Midbrain (tissue), 1 donor: Measurements from ENCODE around the gene ME2.
"Not testable (repeated sequence)": the region's sequence is repeated elsewhere in the genome, so short reads cannot be mapped to it uniquely, and the experiment has no call there.

Experiments
- DNase-seq: peaks from one replicate; lab custom pipeline; 2025; lab: John Stamatoyannopoulos, UW

Gene ME2

DNA sequence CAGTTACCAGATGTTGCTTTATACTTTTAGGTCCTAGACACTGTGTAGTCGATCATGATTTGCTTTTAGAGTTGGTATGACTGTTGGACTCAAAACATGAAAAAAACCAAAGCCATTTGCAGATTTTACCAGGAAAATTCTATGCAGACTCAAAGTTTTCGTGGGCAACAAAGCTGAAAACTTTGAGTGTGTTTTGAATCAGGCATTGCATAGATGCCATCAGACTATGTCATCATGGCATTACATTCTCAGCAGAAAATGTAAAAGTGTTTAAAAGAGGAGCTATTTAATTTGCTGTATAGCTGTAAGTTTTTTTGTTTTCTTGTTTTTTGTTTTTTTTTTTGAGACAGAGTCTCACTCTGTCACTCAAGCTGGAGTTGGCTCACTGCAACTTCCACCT is 45.5 kb downstream of the ME2 start:
- no peak for DNase-seq

GRCh38 chr18:50926521-50926920 is 47.6 kb downstream of the ME2 start:
- DNase-seq: no peak

DNA sequence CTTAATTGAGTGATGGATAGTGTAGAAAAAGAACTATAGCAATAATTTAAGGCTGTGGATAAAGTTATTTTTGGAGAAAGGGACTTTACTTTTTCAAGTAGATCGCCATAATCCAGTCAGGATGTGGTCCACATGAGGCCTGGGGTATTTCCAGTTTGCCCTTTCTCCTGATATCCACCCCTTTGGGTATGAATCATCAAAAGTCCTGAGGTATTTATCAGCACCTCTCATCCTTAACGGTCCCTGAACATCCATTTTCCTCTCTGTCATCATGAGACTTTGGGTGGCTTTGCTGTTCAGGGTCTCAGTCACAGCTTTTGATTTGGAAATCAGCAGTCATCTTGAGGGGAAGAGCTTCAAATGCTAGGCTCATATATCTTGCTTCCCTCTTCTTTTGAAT is 49.6 kb downstream of the ME2 start:
- no peak for DNase-seq

GRCh38 chr18:50933684-50934083 is 54.8 kb downstream of the ME2 start:
- DNase-seq: no peak

GRCh38 chr18:50934545-50935211 is 55.8 kb downstream of the ME2 start:
- DNase-seq: no peak

GRCh38 chr18:50935493-50936191 is 56.7 kb downstream of the ME2 start:
- no peak for DNase-seq

GRCh38 chr18:50937183-50937582 is 58.3 kb downstream of the ME2 start:
- DNase-seq: no peak

GRCh38 chr18:50938912-50939311 is 60.0 kb downstream of the ME2 start:
- no peak for DNase-seq

- no peak for DNase-seq
These were observed 65.5 kb downstream of the ME2 start for GRCh38 chr18:50944245-50944932.

GRCh38 chr18:50945918-50946317 is 67.0 kb downstream of the ME2 start:
- not testable (repeated sequence) for DNase-seq

GRCh38 chr18:50947899-50948298 is 69.0 kb downstream of the ME2 start:
- DNase-seq: no peak

DNA sequence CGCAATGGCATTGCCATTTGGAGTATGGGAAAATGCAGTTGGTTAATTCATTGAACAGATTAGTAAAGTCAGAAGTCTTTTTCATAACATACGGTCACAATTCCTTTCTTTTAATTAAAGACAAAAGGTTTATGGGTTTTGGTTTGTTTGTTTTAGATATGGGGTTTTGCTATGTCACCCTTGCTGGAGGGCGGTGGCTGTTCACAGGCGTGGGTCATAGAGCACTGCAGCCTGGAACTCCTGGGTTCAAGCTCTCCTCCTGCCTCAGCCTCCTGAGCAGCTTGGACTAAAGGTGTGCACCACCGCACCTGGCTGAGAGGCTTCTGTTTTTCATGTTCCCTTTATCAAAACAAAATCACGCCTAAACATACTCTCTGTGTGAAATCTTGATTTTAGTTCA is 70.3 kb downstream of the ME2 start:
- no peak for DNase-seq

DNA sequence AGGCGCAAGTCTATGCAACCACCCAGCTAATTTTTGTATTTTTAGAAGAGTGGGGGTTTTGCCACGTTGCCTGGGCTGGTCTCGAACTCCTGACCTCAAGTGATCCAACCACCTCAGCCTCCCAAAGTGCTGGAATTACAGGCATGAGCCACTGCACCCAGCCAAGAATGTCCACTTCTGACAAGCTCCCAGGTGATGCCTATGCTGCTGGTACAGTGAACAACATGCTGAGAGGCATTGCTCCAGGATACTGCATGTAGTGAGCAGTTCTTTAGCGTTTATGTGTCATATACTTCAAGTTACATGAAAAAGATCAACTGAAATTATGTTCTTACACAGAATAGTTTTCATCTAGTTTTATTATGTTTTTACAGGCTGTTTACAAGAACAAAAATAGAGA is 71.7 kb downstream of the ME2 start:
- no peak for DNase-seq

- no peak for DNase-seq
These were observed 74.9 kb downstream of the ME2 start for GRCh38 chr18:50953822-50954221.

GRCh38 chr18:50955253-50955652 is 76.3 kb downstream of the ME2 start:
- DNase-seq: no peak

GRCh38 chr18:50956116-50956515 is 77.2 kb downstream of the ME2 start:
- no peak for DNase-seq

DNA sequence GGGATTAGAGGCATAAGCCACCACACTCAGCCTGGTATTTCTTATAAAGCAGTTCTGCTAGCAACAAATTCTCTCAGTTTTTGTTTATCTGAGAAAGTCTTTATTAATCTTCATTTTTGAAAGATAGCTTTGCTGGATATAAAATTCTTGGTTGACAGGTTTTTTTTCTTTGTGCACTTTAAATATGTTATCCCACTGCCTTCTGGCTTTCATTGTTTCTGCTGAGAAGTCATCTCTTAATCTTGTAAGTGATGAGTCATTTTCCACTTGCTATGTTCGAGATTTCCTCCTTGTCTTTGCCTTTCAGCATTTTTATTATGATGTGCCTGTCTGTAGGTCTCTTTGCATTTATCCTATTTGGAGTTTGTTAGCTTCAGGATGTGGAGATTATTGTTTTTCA is 83.1 kb downstream of the ME2 start:
- DNase-seq: no peak

DNA sequence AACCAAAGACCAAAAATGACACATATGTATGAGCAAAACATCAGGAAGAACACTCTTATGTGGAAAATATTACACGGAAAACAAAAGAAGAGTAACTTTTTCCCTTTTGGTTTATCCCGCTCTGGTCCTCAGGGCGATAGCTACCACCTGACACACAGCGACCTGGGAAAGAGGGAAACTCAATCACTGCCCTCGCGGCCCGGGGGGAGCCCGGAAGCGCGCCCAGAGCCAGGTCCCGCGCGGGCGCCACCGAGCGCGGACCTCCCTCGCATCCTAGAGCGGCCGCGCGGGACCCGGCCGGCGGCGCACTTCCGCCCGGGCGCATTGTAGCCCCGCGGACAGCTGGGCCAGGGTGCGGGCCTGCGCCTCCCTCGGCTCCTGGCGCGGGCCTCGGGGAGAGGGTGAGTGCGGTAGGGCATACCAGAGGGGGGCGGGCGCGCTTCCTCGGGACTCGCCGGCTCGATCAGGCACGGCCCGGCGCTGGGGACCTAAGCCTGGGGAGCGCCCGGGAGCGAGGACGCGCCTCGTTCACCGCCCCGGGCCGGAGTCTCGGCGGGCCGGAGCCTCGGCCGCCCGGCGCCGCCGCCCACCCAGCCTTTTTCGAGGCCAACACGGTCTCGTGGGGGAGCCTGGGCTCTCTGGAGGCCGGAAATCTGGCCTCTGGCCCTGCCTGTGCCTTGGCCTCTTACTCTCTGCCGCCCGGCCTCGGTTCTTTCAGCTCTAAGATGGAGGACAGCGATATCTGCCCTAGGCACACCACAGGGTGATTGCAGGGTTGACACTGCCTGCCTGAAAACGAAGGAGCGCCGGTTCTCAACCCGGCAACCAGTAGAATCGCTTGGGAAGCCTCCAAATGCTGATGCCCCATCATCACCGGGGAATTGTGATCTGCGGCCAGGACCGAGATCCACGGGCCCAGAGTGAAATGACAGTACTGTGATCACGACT is 89.1 kb downstream of the ME2 start, which contains the start of gene ELAC1:
Gene ELAC1 (plus strand): TSS at position 327 of the 948 bp plus-strand sequence. CDS start 6,365 bp downstream, outside the sequence.
- DNase-seq: peak; percentile 87

GRCh38 chr18:50969448-50969847 is 90.5 kb downstream of the ME2 start:
- DNase-seq: no peak

GRCh38 chr18:50970006-50970405 is 91.1 kb downstream of the ME2 start:
- no peak for DNase-seq

DNA sequence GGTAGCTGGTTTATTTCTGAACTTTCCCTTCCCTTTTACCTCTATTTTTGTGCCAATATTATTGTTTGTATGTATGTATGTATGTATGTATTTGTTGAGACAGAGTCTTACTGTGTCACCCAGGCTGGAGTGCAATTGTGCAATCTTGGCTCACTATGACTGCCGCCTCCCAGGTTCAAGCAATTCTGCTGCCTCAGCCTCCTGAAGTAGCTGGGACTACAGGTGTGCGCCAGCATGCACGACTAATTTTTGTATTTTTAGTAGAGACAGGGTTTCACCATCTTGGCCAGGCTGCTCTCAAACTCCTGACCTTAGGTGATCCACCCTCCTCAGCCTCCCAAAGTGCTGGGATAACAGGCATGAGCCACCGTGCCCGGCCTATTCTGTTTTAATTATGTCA is 93.5 kb downstream of the ME2 start:
- not testable (repeated sequence) for DNase-seq
